HG02763 (cell line): ENCODE measurements around the gene ETF1.

ENCODE experiments used
- ATAC-seq: cut with Tn5 transposase; IDR thresholded peaks from one replicate; pipeline ENCODE4 v1.9.1; 2021; ENCODE audit warnings: mild to moderate bottlenecking, moderate library complexity; ENCODE audit not compliant: unreplicated experiment

The ETF1 gene

DNA sequence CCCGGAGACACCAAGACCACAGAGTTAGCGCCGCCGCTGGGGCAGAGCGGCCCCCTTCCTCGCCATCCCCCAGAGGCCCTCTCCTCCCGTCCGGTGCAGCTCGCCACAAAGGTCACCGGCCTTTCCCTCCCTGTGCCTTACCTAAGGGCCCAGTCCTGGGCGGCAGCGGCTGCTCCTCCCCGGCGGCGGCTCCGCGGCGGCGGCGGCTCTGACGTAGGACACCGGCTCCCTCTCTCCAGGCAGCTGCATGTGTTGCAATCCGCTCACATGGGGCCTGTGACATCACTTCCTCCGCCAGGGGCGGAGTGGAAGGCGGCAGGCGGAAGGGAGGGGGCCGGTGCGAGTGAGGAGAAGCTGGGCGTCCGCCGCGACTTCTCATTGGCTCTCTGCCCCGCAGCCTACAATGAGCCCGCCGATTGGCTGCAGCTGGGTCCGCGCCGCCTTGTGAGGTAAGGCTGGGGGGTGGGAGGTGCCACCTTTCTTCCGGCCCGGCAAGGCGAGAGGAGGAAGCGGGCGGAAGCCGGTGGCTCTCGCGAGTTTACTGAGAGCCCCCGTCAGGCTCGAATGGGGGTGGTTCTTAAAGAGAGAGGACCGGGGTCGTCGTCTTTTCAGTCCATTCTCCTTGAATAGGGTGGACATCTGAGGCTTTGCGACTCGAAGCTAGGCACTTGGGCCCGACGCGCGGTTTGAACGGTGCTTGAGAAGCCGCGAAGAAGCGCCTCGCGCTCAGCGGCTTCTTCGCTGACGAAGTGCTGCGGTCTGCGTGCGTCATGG is at the start of gene ETF1:
TSS of gene ETF1 (minus strand) at position 281 of the 774 bp plus-strand sequence. CDS start 318 bp downstream, outside the sequence.
- peak; percentile 90 for ATAC-seq

DNA sequence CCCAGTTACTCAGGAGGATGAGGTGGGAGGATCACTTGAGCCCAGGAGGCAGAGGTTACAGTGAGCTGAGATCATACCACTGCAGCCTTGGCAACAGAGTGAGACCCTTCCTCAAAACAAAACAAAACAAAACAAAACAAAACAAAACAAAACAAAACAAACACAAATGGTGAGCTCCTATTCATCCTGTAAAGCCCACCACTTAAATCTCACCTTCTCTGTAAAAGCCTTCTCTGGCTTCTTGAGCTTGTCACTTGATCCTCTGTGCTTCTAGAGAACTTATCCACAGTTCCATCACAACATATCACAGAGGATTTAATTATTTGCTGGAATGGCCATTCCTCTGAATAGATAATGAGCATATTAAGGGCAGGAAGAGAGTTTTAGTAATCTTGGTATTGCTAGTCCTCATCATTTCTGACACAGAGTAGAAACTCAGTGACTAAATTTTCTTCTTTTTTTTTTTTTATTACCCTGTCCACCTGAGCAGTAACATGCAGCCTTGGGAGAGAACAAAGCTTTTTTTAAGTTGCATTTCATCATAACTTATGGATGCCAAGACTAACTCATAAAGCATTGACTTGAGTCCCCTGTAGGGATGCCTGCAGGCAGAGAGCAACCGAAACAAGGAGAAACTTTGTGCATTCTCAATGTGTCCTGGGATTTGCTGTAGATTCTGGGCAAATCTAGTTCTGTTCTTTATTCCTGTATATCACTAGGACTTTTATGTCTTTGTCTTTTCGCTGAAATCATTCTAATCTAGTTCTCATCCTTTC is 45.2 kb upstream of the ETF1 start:
- ATAC-seq, result no peak

DNA sequence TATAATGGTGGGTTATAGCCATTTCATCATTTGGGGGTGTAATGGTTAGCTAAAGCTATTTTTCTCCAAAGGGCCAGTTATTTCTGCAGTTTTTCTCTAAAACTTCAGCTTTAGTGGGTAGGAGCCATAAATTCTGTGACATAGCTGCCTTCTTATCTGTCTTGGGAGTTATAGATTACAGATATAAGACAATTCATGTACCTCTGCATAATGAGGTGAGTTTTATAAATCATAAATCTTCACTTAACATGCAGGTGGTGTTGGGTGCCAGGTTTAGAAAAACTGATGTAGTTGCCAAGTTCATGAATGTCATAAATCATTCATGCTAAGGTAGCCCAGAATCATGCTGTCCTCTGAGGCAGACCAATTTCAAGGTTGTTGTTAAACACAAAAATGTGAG is 42.1 kb upstream of the ETF1 start:
- no peak for ATAC-seq

DNA sequence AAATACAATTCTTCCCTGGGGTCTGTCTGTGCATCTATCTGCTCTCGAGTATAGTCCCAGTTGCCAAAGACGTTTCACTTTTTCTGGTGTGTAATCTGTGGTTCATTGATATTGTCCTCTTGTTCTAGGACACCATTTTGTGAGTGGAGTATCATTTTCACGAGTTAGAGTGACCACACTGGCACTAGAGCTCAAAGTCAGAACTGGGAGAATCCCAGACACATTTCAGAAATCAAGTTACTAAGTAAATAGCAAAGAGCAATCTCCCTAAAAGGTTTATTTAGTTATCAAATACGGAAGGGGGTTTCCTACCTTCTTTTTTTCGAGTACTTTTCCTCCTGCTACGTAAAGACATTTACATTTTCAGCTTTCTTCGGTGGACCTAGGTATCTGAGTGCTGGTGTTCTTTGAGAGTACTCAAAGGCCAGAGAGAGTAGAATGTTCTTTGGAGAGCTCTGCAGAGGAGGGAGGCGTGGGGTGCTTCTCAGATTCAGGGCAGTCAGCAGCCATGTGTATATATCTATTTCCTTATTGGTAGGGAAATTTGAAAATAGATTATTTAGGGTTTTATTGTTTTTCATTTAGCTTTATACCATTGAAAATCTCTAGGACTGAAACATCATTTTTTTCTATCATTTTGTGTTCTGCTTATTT is 41.1 kb upstream of the ETF1 start:
- no peak for ATAC-seq

DNA sequence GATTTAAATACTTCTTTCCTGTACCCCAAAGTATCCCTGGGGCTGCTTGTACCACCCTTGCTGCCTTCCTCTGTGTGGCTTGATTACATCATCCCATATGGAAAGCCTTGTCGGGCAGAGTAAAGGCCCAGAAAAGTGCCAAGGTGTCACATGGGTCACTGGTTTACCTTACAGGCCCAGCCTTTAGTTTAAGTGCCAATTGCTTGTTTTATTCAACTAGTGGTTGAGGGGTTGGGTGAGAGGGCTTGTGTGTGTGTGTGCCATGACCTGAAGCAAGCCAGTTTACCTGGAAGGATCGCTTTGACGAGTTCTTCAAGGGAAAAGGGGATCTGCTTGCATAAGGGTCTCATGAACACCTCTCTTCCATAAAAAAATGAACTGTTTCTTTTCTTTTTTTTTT is 39.9 kb upstream of the ETF1 start:
- ATAC-seq, result no peak

DNA sequence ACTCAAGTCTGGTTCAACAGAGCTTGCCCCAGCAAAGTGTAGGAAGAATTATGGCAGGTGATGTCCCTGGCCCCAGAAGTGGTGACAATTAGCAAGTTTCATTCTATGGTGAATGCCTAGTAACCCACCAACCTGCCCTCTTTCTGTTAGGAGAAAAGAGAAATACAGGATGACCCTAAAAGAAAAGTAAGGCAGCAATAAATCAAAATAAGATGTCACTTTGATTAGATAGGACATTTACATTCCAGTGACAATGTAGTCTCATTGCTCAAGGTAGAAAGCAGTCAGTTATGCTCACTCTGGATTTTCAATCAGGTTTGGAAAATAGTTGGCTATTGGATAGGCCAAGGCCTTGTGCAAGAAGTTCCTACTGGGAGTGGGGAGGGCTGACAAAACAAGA is 37.7 kb upstream of the ETF1 start:
- no peak for ATAC-seq

DNA sequence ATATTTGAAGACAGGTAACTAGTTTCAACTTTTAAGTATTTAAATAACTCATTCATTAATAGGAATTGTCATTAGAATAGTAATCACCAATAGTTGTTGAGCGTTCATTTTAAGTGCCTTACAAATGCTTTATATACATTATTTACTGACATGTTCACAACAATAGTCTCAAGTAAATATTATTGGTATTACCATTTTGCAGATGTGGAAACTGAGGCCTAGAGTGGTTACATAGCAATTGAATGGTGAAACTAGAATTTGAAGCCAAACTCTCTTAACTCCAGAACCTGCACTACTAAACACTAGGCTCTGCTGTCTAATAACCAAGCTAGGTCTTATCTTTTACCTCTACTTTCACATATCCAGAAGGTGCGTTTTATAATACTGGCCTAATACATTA is 37.0 kb upstream of the ETF1 start:
- ATAC-seq, result no peak

DNA sequence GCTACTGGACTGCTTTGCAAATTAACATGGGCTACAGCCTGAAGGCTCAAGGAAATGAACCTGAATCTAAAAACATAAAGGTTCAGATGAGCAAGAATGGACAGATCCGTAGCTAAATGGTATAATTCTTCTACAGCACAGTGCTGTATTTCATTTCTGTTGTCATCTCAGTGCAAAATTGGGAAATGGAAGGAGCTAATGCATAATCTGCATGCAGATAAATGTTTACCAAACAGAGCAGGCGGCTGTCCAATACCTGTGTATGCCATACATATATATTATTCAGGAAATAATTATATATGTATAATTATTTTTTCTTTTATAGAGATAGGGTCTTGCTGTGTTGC is 36.5 kb upstream of the ETF1 start:
- ATAC-seq, result no peak

DNA sequence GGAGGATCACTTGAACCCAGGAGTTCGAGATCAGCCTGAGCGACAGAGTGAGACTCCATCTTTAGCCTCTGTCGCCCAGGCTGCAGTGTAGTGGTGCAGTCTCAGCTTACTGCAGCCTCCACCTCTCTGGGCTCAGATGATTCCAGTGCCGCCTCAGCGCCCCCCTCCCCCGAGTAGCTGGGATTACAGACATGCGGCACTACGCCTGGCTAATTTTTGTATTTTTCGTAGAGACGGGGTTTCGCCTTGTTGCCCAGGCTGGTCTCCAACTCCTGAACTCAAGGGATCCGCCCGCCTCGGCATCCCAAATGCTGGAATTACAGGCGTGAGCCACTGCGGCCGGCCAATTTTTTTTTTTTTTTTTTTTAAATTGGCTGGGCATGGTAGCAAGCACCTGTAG is 34.4 kb upstream of the ETF1 start:
- ATAC-seq, result no peak

DNA sequence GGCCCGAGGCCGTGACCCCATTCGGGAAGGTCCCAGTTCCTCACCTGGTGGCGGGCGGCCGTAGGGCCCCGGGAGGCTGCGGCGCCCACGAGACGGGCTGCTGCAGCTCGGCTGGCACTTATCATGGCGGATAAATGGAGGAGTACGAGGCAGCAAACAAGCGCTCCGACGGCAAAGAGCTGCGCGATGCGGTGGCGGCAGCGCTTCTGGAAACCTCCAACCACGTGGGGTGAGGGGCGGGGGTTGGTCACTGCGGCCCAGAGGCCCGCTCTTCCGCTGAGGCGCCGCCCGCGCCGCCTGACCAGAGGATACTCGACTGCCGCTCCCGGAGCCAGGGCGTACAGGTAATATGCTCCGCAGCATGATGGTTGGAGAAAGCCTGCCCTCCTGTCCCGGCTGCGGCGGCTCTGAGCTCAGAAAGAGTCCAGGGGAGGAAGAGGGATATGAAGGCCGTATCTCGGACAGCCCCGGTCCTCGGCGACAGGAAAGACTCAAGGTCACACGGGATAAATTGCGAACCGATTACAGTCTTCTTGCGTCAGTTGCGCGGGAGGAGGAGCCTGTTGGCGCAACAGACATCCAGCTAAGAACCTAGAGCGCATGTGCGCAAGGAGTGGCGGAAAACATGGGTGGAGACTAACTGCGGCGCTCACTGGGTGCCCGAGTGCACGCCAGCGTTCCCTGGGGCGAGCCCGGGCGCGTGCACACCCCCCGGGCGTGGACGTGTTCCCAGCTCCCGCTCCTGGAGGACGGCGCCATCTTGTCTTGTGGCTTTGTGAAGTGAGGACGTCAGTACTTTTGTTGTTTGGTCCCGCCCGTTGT is 32.4 kb upstream of the ETF1 start, which contains the start of gene HSPA9:
TSS of gene HSPA9 (minus strand) at position 208 of the 822 bp plus-strand sequence. CDS start at position 125, 83 bp downstream.
- peak; percentile 83 for ATAC-seq

DNA sequence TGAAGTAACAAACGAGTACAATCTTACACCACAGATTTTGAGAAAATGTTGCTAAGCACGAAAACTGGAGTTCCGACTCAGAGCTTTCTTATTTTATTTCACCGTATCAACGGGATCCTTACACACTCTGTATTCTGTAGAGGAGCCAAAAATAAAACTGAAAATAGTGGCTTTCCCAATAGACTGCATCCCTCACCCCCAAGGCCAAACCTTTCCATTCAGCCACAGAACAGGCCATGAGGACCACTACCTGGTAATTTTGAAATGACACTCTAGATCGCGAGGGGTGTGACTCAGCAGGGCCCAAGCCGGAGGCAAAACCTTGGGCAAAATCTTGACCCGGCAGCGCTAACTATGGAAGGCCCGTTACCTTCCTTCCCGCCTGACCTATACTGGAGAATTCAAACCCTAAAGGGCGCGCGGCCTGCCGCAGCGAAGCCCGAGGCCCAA is 31.7 kb upstream of the ETF1 start:
- peak; percentile 13 for ATAC-seq

DNA sequence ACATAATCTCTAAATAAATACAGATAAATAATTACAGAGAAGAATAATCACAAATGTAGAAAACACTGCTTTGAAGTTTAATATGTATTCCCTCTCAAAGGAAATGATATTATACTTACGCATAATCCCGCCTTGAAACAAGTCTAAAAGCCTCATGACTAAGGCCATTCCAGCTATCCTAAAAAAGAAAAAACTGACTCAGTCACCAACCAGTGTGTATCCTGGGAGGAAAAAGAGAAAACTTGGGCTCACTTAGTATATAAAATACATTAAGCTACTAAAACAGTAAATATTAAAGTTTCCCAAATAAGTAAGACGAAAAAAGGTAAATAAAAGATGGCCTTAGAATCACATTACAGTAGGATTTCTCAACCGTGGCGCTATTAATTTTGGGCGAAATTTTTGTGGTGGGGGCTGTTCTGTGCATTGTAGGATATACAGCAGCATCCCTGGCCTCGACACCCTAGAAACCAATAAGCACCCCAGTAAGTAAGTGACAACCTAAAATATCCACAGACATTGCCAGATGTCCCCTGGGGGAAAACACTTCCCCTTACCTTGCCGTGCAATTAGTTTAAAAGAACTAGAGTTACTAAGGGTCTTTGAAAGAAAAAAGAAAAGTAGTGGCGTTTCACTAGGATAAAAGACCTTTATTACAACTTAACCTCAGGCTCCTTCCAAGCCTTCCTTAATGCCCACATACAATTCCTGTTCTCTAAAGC is 31.1 kb upstream of the ETF1 start:
- no peak for ATAC-seq

DNA sequence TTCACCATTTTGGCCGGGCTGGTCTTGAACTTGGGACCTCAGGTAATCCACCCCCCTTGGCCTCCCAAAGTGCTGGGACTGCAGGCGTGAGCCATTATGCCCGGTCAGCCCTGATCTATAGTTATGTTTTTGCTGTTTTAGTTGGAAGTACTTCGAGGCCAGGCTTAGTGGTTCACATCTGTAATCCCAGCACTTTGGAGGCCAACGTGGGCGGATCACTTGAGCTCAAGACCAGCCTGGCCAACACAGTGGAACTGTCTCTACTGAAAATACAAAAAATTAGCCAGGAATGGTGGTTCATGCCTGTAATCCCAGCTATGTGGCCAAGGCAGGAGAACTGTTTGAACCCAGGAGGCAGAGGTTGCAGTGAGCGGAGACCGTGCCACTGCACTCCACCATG is 30.2 kb upstream of the ETF1 start:
- no peak for ATAC-seq

DNA sequence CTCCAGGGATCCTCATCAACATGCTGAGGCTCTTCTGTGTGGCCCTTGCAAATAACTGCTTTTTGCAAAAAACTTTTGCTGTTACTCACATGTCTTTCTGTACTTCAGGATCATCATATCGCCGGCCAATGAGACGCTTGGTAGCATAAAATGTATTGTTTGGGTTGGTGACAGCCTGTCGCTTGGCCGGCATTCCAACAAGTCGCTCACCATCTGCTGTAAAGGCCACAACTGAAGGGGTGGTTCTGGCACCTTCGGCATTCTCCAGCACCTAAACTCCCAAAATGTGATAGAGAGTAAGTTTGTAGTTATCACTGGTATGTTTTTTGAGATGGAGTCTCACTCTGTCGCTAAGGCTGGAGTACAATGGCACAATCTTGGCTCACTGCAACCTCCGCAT is 27.8 kb upstream of the ETF1 start:
- no peak for ATAC-seq

DNA sequence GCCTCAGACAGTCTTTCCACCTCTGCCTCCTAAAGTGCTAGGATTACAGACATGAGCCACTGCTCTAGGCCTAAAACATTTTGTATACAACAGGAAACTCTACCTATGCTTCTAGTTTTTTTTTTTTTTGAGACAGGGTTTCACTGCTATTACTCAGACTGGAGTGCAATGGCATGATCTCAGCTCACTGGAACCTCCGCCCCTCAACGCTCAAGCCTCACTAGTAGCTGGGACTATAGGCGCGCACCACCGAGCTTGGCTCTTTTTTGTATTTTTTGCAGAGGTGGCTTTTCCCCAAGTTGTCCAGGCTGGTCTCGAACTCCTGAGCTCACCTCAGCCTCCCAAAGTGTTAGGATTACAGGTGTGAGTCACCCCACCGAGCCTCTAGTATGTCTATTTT is 26.7 kb upstream of the ETF1 start:
- ATAC-seq, result no peak

DNA sequence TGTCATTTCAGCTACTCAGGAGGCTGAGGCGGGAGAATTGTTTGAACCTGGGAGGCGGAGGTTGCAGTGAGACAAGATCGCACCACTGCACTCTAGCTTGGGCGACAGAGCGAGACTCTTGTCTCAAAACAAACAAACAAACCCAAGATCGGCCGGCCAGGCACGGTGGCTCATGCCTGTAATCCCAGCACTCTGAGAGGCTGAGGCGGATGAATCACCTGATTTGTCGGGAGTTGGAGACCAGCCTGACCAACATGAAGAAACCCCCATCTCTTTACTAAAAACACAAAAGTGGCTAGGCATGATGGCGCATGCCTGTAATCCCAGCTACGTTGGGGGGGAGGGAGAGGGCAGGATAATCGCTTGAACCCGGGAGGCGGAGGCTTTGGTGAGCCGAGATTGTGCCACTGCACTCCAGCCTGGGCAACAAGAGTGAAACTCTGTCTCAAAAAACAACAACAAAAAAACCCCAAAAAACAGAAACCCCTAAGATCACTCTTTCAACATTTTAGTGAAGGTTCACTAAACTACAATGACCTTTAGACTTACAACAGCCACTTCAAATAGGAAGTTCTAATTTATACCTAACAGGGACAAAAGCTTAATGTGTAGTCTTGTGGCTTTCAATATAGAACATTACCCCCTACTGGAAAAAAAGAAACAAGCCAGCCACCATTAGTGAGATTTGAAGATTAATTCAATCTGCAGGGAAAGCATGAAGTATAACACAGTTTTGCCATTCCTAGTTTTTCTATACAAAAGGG is 25.2 kb upstream of the ETF1 start:
- ATAC-seq, result no peak

DNA sequence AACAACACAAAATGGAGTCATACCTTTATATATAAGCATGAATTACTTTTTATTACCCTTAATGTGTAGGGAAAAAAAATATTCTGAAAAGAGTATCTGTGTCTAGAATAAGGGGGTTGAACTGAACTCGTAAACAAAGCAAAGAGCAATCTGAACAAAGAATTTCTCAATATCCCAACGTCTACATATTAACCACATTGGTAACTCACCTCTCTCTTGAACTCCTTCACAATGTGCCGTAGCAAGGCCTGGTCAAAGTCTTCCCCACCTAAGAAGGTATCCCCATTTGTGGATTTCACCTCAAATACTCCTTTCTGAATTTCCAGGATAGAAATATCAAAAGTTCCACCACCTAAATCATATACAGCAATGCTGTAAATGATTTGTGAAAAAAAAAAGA is 23.8 kb upstream of the ETF1 start:
- ATAC-seq, result no peak

DNA sequence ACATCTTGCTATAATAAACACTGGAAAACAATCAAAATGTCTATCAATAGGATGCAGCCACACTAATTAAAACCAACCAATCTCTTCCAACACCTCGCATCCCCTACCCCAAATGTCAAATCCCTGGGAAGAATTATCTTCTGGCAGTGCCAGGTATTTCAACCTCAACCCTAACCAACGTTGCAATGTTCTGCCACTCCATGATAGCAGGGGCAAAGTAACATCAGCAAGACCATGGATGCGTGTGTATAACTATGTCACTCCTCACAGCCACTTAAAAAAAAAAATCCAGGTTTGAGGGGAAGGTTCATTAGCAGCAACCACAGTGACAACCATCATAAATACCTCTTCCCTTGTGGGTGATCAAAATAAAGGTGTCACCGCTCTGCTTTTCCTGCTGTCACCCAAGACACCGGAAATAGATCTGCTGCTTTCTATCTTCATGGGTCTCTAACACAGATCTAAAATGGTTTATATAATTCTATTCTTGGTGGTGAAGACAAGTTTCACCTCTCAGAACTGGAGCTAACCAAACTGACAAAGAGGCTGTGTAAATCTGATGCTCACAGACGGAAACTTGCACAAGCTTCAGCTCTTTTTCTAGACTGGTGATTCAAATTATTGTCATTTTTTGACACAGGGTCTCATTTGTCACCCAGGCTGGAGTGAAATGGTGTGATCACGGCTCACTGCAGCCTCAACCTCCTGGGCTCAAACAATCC is 22.2 kb upstream of the ETF1 start:
- ATAC-seq, result no peak

DNA sequence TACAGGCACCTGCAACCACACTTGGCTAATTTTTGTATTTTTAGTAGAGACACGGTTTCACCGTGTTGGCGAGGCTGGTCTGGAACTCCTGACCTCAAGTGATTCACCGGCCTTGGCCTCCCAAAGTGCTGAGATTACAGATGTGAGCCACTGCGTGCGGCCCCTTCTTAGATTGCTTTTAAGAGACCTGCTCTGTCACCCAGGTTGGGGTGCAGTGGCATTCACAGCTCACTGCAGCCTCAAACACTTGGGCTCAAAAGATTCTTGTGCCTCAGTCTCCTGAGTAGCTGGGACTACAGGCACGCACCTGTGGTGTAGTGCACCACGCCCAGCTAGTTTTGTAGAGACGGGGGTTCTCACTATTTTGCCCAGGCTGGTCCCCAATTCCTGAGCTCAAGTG is 21.2 kb upstream of the ETF1 start:
- ATAC-seq, result no peak
